Left ventricle myocardium superior (tissue), 1 donor: ENCODE data around the gene PROK1. TPM values are rescaled to one million over a fixed set of nuclear protein-coding genes. Genes with fewer than 3 reads are reported as not detected.
A peak's percentile ranks its signal among the peaks of the same experiment; 100 is the strongest.

Experiments
- ATAC-seq: fragments of 200-7000 bp; cut with Tn5 transposase; one replicate; pipeline ENCODE4 v1.9.1; 2020; ENCODE audit warnings: mild to moderate bottlenecking, moderate library complexity
- DNase-seq: peaks from one replicate; pipeline ENCODE4 v3.0.0-alpha.2; 2020
- intact Hi-C: fragments of 100-400 bp; cut with micrococcal nuclease; formaldehyde crosslinking; loops from one replicate; pipeline ENCODE4 v1.11.0; 2022
- total RNA-seq: library from RNA; stranded (reverse); fragmentation: NEBNext Ultra II Directional; extraction: Animal tissue kit (Norgen Biotek cat#: 25700); gene quantifications from one replicate; pipeline ENCODE4 v1.2.1, GENCODE V29; 2021
- donor health status: DM: no; HTN: yes; CAD: no; lungs with severe emphysema.

The PROK1 gene
- total RNA-seq, 1 donor from 2014 or later, result not detected

DNA sequence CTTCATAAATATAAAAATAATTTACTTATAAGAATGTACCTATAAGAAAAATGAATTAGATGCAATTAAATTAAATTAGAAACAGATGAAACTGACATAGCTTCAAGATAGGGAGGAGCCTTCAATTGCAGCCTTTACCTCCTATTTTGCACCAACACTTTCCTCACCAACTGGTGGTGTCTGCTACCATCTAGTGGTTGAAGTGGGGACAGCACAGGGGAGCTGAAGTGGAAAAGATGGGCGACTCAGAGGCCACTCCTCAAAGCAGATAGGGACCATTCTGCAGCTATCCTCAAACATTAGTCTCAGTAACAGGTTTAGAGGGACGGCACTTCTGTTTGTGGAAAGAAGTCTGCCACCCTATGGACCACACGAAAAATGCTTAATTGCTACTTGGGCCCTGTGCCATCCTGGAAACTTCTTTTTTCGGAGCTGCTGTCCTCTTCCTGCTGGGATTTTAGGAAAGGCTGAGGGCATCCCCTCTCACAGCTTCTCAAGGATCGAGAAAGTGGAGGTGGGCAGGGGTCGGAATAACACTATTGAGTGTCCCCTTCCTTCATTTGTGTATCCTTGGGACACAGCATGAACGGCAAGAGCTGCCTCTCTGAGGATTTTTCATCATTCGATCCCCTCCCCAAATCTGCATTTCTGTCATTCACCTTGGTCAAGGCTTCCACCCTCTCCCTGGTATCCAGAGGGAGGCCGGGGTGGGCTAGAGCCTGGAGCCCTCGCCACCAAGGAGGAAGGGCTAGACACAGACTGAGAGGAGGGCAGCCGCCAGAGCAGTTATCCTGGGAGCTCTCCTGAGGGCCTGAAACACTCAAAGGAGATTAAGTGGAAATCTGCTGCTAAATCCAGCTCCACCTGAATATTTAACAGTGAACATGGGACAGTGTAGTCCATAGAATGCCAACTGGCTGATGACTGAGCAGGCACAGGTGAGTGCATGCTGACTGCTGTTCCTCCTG is 9.6 kb downstream of the PROK1 start:
- intact Hi-C loops, result loop anchor here (5.0 kb wide), 1 partner anchor 48 kb away; no protein-coding TSS in a partner anchor
- DNase-seq, result peak; percentile 53
- ATAC-seq, result peak; percentile 87

- intact Hi-C loops, result loop anchor here (5.0 kb wide), 1 partner anchor 50 kb away; no protein-coding TSS in a partner anchor
- no peak for DNase-seq
- no peak for ATAC-seq
Measured at GRCh38 chr1:110462093-110462492, 11.1 kb downstream of the PROK1 start.

GRCh38 chr1:110462964-110463363 is 12.0 kb downstream of the PROK1 start:
- no peak for ATAC-seq
- DNase-seq, result no peak
- intact Hi-C loops, result loop anchor here (5.0 kb wide), 1 partner anchor 51 kb away; no protein-coding TSS in a partner anchor

GRCh38 chr1:110463725-110464124 is 12.8 kb downstream of the PROK1 start:
- ATAC-seq (no peak), DNase-seq (no peak)
- intact Hi-C loops, result loop anchor here (5.0 kb wide), 1 partner anchor 51 kb away; no protein-coding TSS in a partner anchor

GRCh38 chr1:110464340-110464739 is 13.4 kb downstream of the PROK1 start:
- intact Hi-C loops, result loop anchor here (5.0 kb wide), 1 partner anchor 52 kb away; no protein-coding TSS in a partner anchor
- no peak for ATAC-seq

GRCh38 chr1:110465038-110465813 is 14.3 kb downstream of the PROK1 start:
- ATAC-seq (no peak), DNase-seq (no peak)
- intact Hi-C loops, result no loop called here

More at GRCh38 chr1:110464340-110464739, 13.4 kb downstream of the PROK1 start:
- no peak for DNase-seq

DNA sequence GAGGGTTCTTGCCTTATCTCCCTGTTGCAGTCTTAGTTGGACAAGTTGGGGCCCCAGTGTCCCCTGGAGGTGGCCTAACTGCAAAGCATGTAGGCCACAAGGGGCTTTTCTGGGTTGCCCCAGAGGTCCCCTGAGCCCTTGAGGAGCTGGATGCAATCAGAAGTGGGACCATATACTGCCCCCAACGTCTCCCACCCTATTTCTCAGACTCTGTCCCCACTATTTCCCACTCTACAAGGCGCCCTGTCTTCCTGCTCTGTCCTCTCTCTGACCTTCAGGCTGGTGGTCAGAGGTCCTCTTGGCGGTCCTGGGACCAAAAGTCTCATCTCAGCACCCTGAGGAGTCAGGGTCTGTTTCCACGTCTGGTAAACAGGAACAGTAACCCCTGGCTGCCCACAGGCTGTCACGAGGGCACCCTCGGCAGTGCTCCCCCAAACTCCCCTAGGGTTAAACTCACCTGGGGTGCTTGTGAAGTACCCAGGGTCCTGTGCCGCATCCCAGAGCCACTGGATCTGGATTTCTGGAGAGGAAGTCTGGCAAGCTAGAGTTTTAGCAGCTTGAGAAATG is 14.9 kb downstream of the PROK1 start:
- DNase-seq, result no peak
- ATAC-seq, result no peak
- intact Hi-C loops, result no loop called here

- intact Hi-C loops, result no loop called here
- DNase-seq, result no peak
- peak; percentile 79 for ATAC-seq
Measured at GRCh38 chr1:110466646-110467280, 15.8 kb downstream of the PROK1 start.

DNA sequence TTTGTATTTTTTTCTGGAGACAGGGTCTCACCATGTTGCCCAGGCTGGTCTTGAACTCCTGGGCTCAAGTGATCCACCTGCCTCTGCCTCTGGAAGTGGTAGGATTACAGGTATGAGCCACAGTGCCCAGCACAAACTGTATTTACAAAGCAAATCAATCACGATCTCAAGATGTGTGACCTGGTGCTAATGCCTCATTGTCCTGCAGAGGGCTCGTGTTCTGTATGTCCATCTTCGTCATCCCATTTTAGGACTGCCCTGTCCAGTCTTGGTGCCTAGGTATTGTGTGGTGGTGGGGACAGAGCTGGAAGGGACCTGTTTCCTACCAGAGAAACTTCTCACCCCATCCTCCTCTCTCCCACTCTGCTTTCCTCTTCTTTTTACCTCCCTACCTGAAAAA is 20.2 kb downstream of the PROK1 start:
- intact Hi-C loops, result no loop called here
- no peak for ATAC-seq

GRCh38 chr1:110472546-110472945 is 21.6 kb downstream of the PROK1 start:
- no peak for ATAC-seq
- DNase-seq, result no peak
- intact Hi-C loops, result no loop called here

More for the DNA sequence above, 20.2 kb downstream of the PROK1 start:
- no peak for DNase-seq

DNA sequence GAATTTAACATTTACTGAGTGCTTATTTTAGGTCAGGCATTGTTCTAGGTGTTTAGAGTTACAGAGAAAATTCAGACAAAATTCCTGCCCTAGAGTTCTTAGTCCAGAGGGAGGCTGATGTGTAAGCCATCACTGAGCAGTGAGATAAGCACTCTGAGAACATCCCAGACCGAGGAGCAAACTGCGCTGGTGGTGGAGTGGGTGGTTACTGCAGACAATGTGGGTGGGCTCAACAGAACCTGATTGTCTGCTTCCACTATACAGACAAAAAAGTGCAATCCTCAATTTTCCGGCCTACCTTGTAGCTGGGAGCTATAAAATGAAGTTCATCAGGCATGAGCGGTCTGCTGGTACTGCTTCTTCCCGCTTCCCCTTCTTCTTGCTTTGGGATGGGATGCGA is 23.5 kb downstream of the PROK1 start:
- intact Hi-C loops, result no loop called here
- DNase-seq (no peak), ATAC-seq (no peak)

GRCh38 chr1:110475362-110476027 is 24.5 kb downstream of the PROK1 start:
- DNase-seq (no peak), ATAC-seq (no peak)
- intact Hi-C loops, result no loop called here

GRCh38 chr1:110476028-110476765 is 25.2 kb downstream of the PROK1 start:
- ATAC-seq (no peak), DNase-seq (no peak)
- intact Hi-C loops, result no loop called here

GRCh38 chr1:110477041-110477440 is 26.1 kb downstream of the PROK1 start:
- intact Hi-C loops, result no loop called here
- DNase-seq, result no peak
- ATAC-seq, result peak; percentile 74

DNA sequence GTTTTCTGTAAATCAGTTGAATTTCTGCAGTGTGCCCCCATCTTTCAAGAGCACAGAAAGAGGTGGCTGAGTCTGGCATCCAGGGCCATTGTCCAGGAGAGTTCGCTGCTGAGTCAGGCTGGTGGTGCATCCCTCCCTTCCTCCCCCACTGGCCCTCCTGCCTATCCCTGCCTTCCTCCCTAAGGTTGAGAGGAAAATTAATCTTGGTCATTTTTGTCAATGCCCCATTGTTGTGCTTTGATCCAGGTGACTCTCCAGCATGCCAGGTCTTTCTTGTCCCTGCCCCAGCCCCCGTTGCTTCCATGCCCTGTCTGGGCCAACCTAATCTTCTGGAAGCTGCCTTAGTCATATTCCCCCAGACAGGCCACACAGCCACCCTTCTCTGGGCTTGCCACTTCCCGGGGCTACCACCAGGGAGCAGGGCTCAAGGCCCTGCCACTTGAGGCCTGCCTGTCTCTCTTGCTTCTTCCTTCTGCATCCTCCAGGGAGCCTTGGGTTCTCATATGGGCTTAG is 26.6 kb downstream of the PROK1 start:
- ATAC-seq, result peak; percentile 42
- intact Hi-C loops, result no loop called here
- no peak for DNase-seq

DNA sequence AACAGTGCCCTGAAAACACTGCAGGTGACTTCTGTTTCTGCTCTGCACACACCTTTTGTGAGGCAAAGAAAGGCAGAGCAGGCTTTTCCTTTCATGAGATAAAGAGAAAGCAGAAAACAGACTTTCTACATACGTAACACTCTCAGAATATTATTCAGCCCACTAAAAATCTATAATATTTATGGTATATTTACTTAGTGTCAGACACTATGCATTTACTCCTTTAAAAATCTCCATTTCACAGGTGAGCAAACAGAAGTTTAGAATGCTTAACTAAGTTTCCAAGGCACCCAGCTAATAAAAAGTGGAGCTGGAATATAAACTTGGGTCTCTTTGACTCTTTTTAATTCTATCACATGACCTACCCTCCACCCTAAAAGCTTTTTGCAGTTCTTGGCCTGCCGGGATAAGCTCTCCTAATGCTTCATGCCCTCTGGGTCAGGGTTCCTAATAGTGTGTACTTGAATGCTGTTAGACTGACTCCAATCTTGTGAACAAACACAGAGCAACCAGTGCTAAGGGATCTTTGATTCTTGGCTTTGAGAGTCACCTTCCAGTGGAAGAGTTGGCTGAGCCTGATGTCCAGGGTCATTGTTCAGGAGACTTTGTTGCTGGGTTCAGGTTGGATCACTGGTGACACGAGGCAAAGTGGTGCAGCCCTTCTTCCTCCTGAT is 27.2 kb downstream of the PROK1 start:
- intact Hi-C loops, result no loop called here
- DNase-seq, result no peak
- no peak for ATAC-seq

- no peak for ATAC-seq
- no peak for DNase-seq
- intact Hi-C loops, result no loop called here
Measured at GRCh38 chr1:110478886-110479285, 27.9 kb downstream of the PROK1 start.
